Dendritic cell treated with granulocyte-macrophage colony-stimulating factor and Interleukin-4, amounts not matched to agents 40 ng/mL and 50 ng/mL, for 4 days (primary cell): ENCODE measurements around the gene ITGAD.

ENCODE experiments used
- H3K27ac Mint-ChIP-seq: one replicate; pipeline ENCODE4 v1.8.0; 2022; ENCODE audit warnings: mild to moderate bottlenecking, mixed read lengths
- H3K27me3 Mint-ChIP-seq: one replicate; pipeline ENCODE4 v1.8.0; 2022; ENCODE audit warnings: mild to moderate bottlenecking, mixed read lengths
- H3K36me3 Mint-ChIP-seq: one replicate; pipeline ENCODE4 v1.8.0; 2022; ENCODE audit warnings: low read depth, mixed read lengths
- H3K4me1 Mint-ChIP-seq: one replicate; pipeline ENCODE4 v1.8.0; 2022; ENCODE audit warnings: low read depth, mixed read lengths
- H3K4me3 Mint-ChIP-seq: one replicate; pipeline ENCODE4 v1.8.0; 2022; ENCODE audit warnings: mild to moderate bottlenecking, moderate library complexity, mixed read lengths
- H3K9me3 Mint-ChIP-seq: one replicate; pipeline ENCODE4 v1.8.0; 2022; ENCODE audit warnings: mixed read lengths
- intact Hi-C: fragments of 100-400 bp; cut with micrococcal nuclease; formaldehyde crosslinking; loops from one replicate; pipeline ENCODE4 v1.15.0; 2022

ITGAD gene

GRCh38 chr16:31470615-31471014 lies 77.5 kb downstream of the ITGAD start:
- Mint-ChIP-seq H3K36me3 (peaks cover 17% of the 10 kb centered on the region), H3K4me1 (peaks cover 41% of the 10 kb centered on the region), H3K9me3 (no peaks in the 10 kb centered on the region), H3K27me3 (peaks cover 36% of the 10 kb centered on the region), H3K4me3 (no peak overlapping the region), H3K27ac (no peak overlapping the region)
- intact Hi-C loops, result no loop called here

GRCh38 chr16:31471241-31471874 lies 78.2 kb downstream of the ITGAD start:
- Mint-ChIP-seq H3K27me3 (peaks cover 44% of the 10 kb centered on the region), H3K27ac (peak overlapping the region; percentile 33)
- intact Hi-C loops, result no loop called here

GRCh38 chr16:31471875-31472708 lies 79.0 kb downstream of the ITGAD start, which contains the start of gene TGFB1I1:
TSS of gene TGFB1I1 (plus strand) at chr16:31472152. CDS start at chr16:31472189, 37 bp downstream.
- Mint-ChIP-seq H3K27me3 (peaks cover 48% of the 10 kb centered on the region), H3K4me3 (peak within 1 kb of the TSS; percentile 75), H3K4me1 (peaks cover 38% of the 10 kb centered on the region), H3K36me3 (peaks cover 2% of the 10 kb centered on the region), H3K9me3 (no peaks in the 10 kb centered on the region), H3K27ac (peak within 1 kb of the TSS; percentile 33)
- intact Hi-C loops, result no loop called here

More at GRCh38 chr16:31471241-31471874, 78.2 kb downstream of the ITGAD start:
- Mint-ChIP-seq H3K4me1 (peaks cover 38% of the 10 kb centered on the region), H3K4me3 (peak overlapping the region; percentile 9), H3K36me3 (peaks cover 10% of the 10 kb centered on the region), H3K9me3 (no peaks in the 10 kb centered on the region)

- peaks cover 42% of the 10 kb centered on the region for H3K4me1 Mint-ChIP-seq
- peaks cover 55% of the 10 kb centered on the region for H3K27me3 Mint-ChIP-seq
- intact Hi-C loops, result no loop called here
- H3K27ac Mint-ChIP-seq, result no peak overlapping the region
- no peaks in the 10 kb centered on the region for H3K9me3 Mint-ChIP-seq
- no peak overlapping the region for H3K4me3 Mint-ChIP-seq
- H3K36me3 Mint-ChIP-seq, result no peaks in the 10 kb centered on the region
Measured at GRCh38 chr16:31472709-31473203, 79.6 kb downstream of the ITGAD start.

- intact Hi-C loops, result no loop called here
- Mint-ChIP-seq H3K4me1 (peaks cover 46% of the 10 kb centered on the region), H3K9me3 (no peaks in the 10 kb centered on the region), H3K36me3 (no peaks in the 10 kb centered on the region), H3K27me3 (peaks cover 59% of the 10 kb centered on the region), H3K4me3 (no peak overlapping the region), H3K27ac (no peak overlapping the region)
Measured at GRCh38 chr16:31473264-31473984, 80.3 kb downstream of the ITGAD start.

- H3K27me3 Mint-ChIP-seq, result peaks cover 59% of the 10 kb centered on the region
- no peaks in the 10 kb centered on the region for H3K9me3 Mint-ChIP-seq
- no peaks in the 10 kb centered on the region for H3K36me3 Mint-ChIP-seq
- intact Hi-C loops, result no loop called here
- H3K4me3 Mint-ChIP-seq, result no peak overlapping the region
- H3K4me1 Mint-ChIP-seq, result peaks cover 46% of the 10 kb centered on the region
- H3K27ac Mint-ChIP-seq, result no peak overlapping the region
Measured at GRCh38 chr16:31474173-31474714, 81.1 kb downstream of the ITGAD start.

- no peaks in the 10 kb centered on the region for H3K36me3 Mint-ChIP-seq
- H3K4me3 Mint-ChIP-seq, result no peak overlapping the region
- intact Hi-C loops, result no loop called here
- peaks cover 64% of the 10 kb centered on the region for H3K27me3 Mint-ChIP-seq
- peaks cover 46% of the 10 kb centered on the region for H3K4me1 Mint-ChIP-seq
- no peak overlapping the region for H3K27ac Mint-ChIP-seq
- H3K9me3 Mint-ChIP-seq, result no peaks in the 10 kb centered on the region
Measured at GRCh38 chr16:31474773-31475738, 81.9 kb downstream of the ITGAD start.

GRCh38 chr16:31475946-31476302 lies 82.8 kb downstream of the ITGAD start:
- peak overlapping the region; percentile 83 for H3K4me3 Mint-ChIP-seq
- H3K36me3 Mint-ChIP-seq, result no peaks in the 10 kb centered on the region
- intact Hi-C loops, result no loop called here
- H3K9me3 Mint-ChIP-seq, result no peaks in the 10 kb centered on the region
- peaks cover 52% of the 10 kb centered on the region for H3K4me1 Mint-ChIP-seq
- H3K27ac Mint-ChIP-seq, result peak overlapping the region; percentile 73
- H3K27me3 Mint-ChIP-seq, result peaks cover 61% of the 10 kb centered on the region
